Keratinocyte (primary cell): ENCODE measurements around the gene TVP23A. TPM values are rescaled to one million over a fixed set of nuclear protein-coding genes. Genes with fewer than 3 reads are reported as not detected.

ENCODE experiments used
- DNase-seq: peaks from one replicate; pipeline ENCODE4 v3.0.0-alpha.2; 2011; ENCODE audit warnings: low read depth, missing footprints, low spot score
- FAIRE-seq: peaks from 2 replicates; lab custom pipeline; 2011; peaks lifted over from hg19 to GRCh38; lab: Jason Lieb, UNC
- H2AFZ ChIP-seq: 2 replicates; pipeline ENCODE4 v1.6.0; 2012; ENCODE audit warnings: low read length, control low read depth, inconsistent platforms; ENCODE audit not compliant: control insufficient read depth
- H3K27ac ChIP-seq: 2 replicates; pipeline ENCODE4 v1.5.1; 2011; ENCODE audit warnings: low read length; ENCODE audit not compliant: control insufficient read depth, insufficient read depth
- H3K27me3 ChIP-seq: 3 replicates; pipeline ENCODE4 v1.6.0; 2011; ENCODE audit warnings: low read length; ENCODE audit not compliant: control insufficient read depth, insufficient read depth; ENCODE audit errors: extremely low read depth
- H3K36me3 ChIP-seq, 2 experiments: 2 replicates in 1 of 2; 3 replicates in 1 of 2; pipeline ENCODE4 v1.5.1; 2011; ENCODE audit warnings: low read length in 2 of 2, mild to moderate bottlenecking in 1 of 2; ENCODE audit not compliant: control insufficient read depth in 2 of 2, insufficient read depth in 2 of 2; ENCODE audit errors: extremely low read depth in 1 of 2
- H3K4me1 ChIP-seq: 3 replicates; pipeline ENCODE4 v1.5.1; 2011; ENCODE audit warnings: low read length; ENCODE audit not compliant: control insufficient read depth, insufficient read depth; ENCODE audit errors: extremely low read depth
- H3K4me2 ChIP-seq: 3 replicates; pipeline ENCODE4 v1.6.0; 2011; ENCODE audit warnings: low read depth, low read length; ENCODE audit not compliant: control insufficient read depth, insufficient read depth; ENCODE audit errors: extremely low read depth
- H3K4me3 ChIP-seq, 3 experiments: fragments of 200-600 bp in 1 of 3; sonication (generic) in 1 of 3; 2 replicates in 2 of 3; 3 replicates in 1 of 3; pipeline ENCODE4 v1.5.1; 2011 to 2016; ENCODE audit warnings: low read length in 3 of 3, mild to moderate bottlenecking in 3 of 3, control low read depth in 2 of 3, inconsistent platforms in 1 of 3, low read depth in 1 of 3, mixed read lengths in 1 of 3, mixed run types in 1 of 3, moderate library complexity in 1 of 3; ENCODE audit not compliant: control insufficient read depth in 2 of 3, insufficient read depth in 2 of 3; ENCODE audit errors: extremely low read depth in 1 of 3
- H3K79me2 ChIP-seq: 2 replicates; pipeline ENCODE4 v1.6.0; 2012; ENCODE audit warnings: low read length; ENCODE audit not compliant: control insufficient read depth, insufficient read depth
- H3K9ac ChIP-seq: 3 replicates; pipeline ENCODE4 v1.6.0; 2011; ENCODE audit warnings: low read length; ENCODE audit not compliant: control insufficient read depth, insufficient read depth; ENCODE audit errors: extremely low read depth
- H3K9me1 ChIP-seq: 3 replicates; pipeline ENCODE4 v1.6.0; 2011; ENCODE audit warnings: low read length; ENCODE audit not compliant: control insufficient read depth, insufficient read depth; ENCODE audit errors: extremely low read depth
- H3K9me3 ChIP-seq: 2 replicates; pipeline ENCODE4 v1.5.1; 2012; ENCODE audit warnings: low read depth, low read length; ENCODE audit not compliant: control insufficient read depth
- H4K20me1 ChIP-seq: 3 replicates; pipeline ENCODE4 v1.6.0; 2011; ENCODE audit warnings: low read length; ENCODE audit not compliant: control insufficient read depth, insufficient read depth; ENCODE audit errors: extremely low read depth
- EZH2 ChIP-seq: IDR thresholded peaks from one replicate; pipeline ENCODE4 v1.6.1; 2012; ENCODE audit warnings: inconsistent platforms, mild to moderate bottlenecking, low read length, moderate library complexity
- dilution Hi-C: fragments of 300-500 bp; cut with MboI; formaldehyde crosslinking; loops from one replicate; pipeline ENCODE4 v1.7.0; 2020; ENCODE audit warnings: low sequenced_read_pairs; ENCODE audit not compliant: extremely low pct_ligation_motif_present
- polyA plus RNA-seq, 5 experiments: library from polyadenylated mRNA; depleted of rRNA in 3 of 5; stranded (reverse) in 3 of 5; stranded (forward) in 1 of 5; unstranded in 1 of 5; fragments of >200 nt; gene quantifications; 1 replicate in 1 of 5; 2 replicates in 3 of 5; 3 replicates in 1 of 5; pipeline versions ENCODE4 v1.2.1 to v1.2.3, GENCODE V29; 2011 to 2012; ENCODE audit warnings: missing spikeins in 2 of 5, low read depth in 1 of 5, low replicate concordance in 1 of 5
- TF ChIP-seq, protein P1 (sequence below), 3 experiments: IDR thresholded peaks in 1 of 3; conservative IDR thresholded peaks in 1 of 3; optimal IDR thresholded peaks in 1 of 3; 2 replicates in 2 of 3; 3 replicates in 1 of 3; pipeline versions ENCODE3 to v1.5.1; 2011; ENCODE audit warnings: low read length in 3 of 3, mild to moderate bottlenecking in 3 of 3, moderate library complexity in 2 of 3, control low read depth in 1 of 3, inconsistent platforms in 1 of 3; ENCODE audit not compliant: insufficient read depth in 2 of 3; ENCODE audit errors: extremely low read depth in 1 of 3

The TVP23A gene
- polyA plus RNA-seq, 1 donor (not counting 4 experiments of a cell fraction or from before 2014, with no cell fraction given) = not detected

- no peaks in the 10 kb centered on the region for H3K36me3 ChIP-seq
- H3K4me1 ChIP-seq = no peaks in the 10 kb centered on the region
- H4K20me1 ChIP-seq = no peaks in the 10 kb centered on the region
- H3K27me3 ChIP-seq = no peaks in the 10 kb centered on the region
- DNase-seq (no peak), FAIRE-seq (no peak)
- dilution Hi-C loops = no loop called here
- TF ChIP-seq EZH2 = no peak
- TF ChIP-seq, protein P1, sequence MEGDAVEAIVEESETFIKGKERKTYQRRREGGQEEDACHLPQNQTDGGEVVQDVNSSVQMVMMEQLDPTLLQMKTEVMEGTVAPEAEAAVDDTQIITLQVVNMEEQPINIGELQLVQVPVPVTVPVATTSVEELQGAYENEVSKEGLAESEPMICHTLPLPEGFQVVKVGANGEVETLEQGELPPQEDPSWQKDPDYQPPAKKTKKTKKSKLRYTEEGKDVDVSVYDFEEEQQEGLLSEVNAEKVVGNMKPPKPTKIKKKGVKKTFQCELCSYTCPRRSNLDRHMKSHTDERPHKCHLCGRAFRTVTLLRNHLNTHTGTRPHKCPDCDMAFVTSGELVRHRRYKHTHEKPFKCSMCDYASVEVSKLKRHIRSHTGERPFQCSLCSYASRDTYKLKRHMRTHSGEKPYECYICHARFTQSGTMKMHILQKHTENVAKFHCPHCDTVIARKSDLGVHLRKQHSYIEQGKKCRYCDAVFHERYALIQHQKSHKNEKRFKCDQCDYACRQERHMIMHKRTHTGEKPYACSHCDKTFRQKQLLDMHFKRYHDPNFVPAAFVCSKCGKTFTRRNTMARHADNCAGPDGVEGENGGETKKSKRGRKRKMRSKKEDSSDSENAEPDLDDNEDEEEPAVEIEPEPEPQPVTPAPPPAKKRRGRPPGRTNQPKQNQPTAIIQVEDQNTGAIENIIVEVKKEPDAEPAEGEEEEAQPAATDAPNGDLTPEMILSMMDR (optimal IDR thresholded peaks at IDR 0.05 in 1 of 3, IDR thresholded peaks at IDR 0.05 in 1 of 3, conservative IDR thresholded peaks at IDR 0.05 in 1 of 3; ENCODE audit: extremely low read depth in 1 of 3, insufficient read depth in 2 of 3, low read length in 3 of 3) = no peak
- H3K4me3 ChIP-seq = no peak overlapping the region
- H3K79me2 ChIP-seq = no peaks in the 10 kb centered on the region
- H3K27ac ChIP-seq = no peak overlapping the region
- H3K9me3 ChIP-seq = no peaks in the 10 kb centered on the region
- no peaks in the 10 kb centered on the region for H3K9me1 ChIP-seq
- no peak overlapping the region for H3K9ac ChIP-seq
- no peak overlapping the region for H3K4me2 ChIP-seq
- H2AFZ ChIP-seq = no peak overlapping the region
Observed at GRCh38 chr16:10850478-10850850, 31.9 kb upstream of the TVP23A start.

- no peak overlapping the region for H3K27ac ChIP-seq
- TF ChIP-seq EZH2 = no peak
- TF ChIP-seq, protein P1 (optimal IDR thresholded peaks at IDR 0.05 in 1 of 3, IDR thresholded peaks at IDR 0.05 in 1 of 3, conservative IDR thresholded peaks at IDR 0.05 in 1 of 3; ENCODE audit: extremely low read depth in 1 of 3, insufficient read depth in 2 of 3, low read length in 3 of 3) = no peak
- H3K4me3 ChIP-seq = no peak overlapping the region
- no peaks in the 10 kb centered on the region for H4K20me1 ChIP-seq
- no peak for FAIRE-seq
- no peaks in the 10 kb centered on the region for H3K9me3 ChIP-seq
- H3K9ac ChIP-seq = no peak overlapping the region
- H3K27me3 ChIP-seq = no peaks in the 10 kb centered on the region
- H3K36me3 ChIP-seq = no peaks in the 10 kb centered on the region
- no peak overlapping the region for H2AFZ ChIP-seq
- no peaks in the 10 kb centered on the region for H3K4me1 ChIP-seq
- no peaks in the 10 kb centered on the region for H3K9me1 ChIP-seq
- no peaks in the 10 kb centered on the region for H3K79me2 ChIP-seq
- no peak overlapping the region for H3K4me2 ChIP-seq
- no peak for DNase-seq
- dilution Hi-C loops = no loop called here
Observed at GRCh38 chr16:10849736-10850477, 31.3 kb upstream of the TVP23A start.
